H9 (cell line): ENCODE data around the gene RNF32. TPM values are rescaled to one million over a fixed set of nuclear protein-coding genes. Genes with fewer than 3 reads are reported as not detected.

Experiments
- DNase-seq: peaks from one replicate; pipeline ENCODE4 v3.0.0-alpha.2; 2017
- H2AFZ ChIP-seq: one replicate; pipeline ENCODE4 v1.6.1; 2013; ENCODE audit warnings: mild to moderate bottlenecking, low read length, control low read depth, moderate library complexity
- H2AK5ac ChIP-seq: 2 replicates; pipeline ENCODE4 v1.6.1; 2013; ENCODE audit warnings: low read length, control low read depth, mixed read lengths; ENCODE audit not compliant: insufficient read length
- H2BK120ac ChIP-seq: one replicate; pipeline ENCODE4 v1.6.1; 2013; ENCODE audit warnings: low read depth, mild to moderate bottlenecking, low read length, control low read depth, inconsistent platforms; ENCODE audit not compliant: poor library complexity, severe bottlenecking
- H2BK12ac ChIP-seq: 2 replicates; pipeline ENCODE4 v1.6.1; 2013; ENCODE audit warnings: low read length, control low read depth, mixed read lengths, low read depth; ENCODE audit not compliant: insufficient read length
- H2BK15ac ChIP-seq: 2 replicates; pipeline ENCODE4 v1.6.1; 2013; ENCODE audit warnings: low read depth, low read length, control low read depth
- H2BK20ac ChIP-seq: one replicate; pipeline ENCODE4 v1.6.1; 2013; ENCODE audit warnings: low read depth, mild to moderate bottlenecking, low read length, control low read depth, inconsistent platforms; ENCODE audit not compliant: poor library complexity, severe bottlenecking
- H2BK5ac ChIP-seq: 2 replicates; pipeline ENCODE4 v1.6.1; 2013; ENCODE audit warnings: low read length, control low read depth, mixed read lengths; ENCODE audit not compliant: insufficient read length
- H3K14ac ChIP-seq: 2 replicates; pipeline ENCODE4 v1.6.1; 2013; ENCODE audit warnings: low read length, control low read depth; ENCODE audit not compliant: insufficient read depth
- H3K18ac ChIP-seq: 2 replicates; pipeline ENCODE4 v1.6.1; 2013; ENCODE audit warnings: low read depth, mild to moderate bottlenecking, mixed read lengths, low read length, control low read depth; ENCODE audit not compliant: insufficient read length
- H3K23ac ChIP-seq: 2 replicates; pipeline ENCODE4 v1.6.1; 2013; ENCODE audit warnings: low read length, control low read depth, mixed read lengths, low read depth; ENCODE audit not compliant: insufficient read length
- H3K23me2 ChIP-seq: 2 replicates; pipeline ENCODE4 v1.6.1; 2013; ENCODE audit warnings: low read depth, mild to moderate bottlenecking, mixed read lengths, low read length, control low read depth; ENCODE audit not compliant: insufficient read length, poor library complexity, severe bottlenecking
- H3K27ac ChIP-seq: 2 replicates; pipeline ENCODE4 v1.5.1; 2013; ENCODE audit warnings: low read length, control low read depth, mixed read lengths, low read depth; ENCODE audit not compliant: insufficient read length
- H3K27me3 ChIP-seq: 2 replicates; pipeline ENCODE4 v1.6.1; 2013; ENCODE audit warnings: low read length, control low read depth, inconsistent platforms; ENCODE audit not compliant: insufficient read depth
- H3K4ac ChIP-seq: 2 replicates; pipeline ENCODE4 v1.6.1; 2013; ENCODE audit warnings: low read depth, mild to moderate bottlenecking, control low read depth, inconsistent platforms, low read length, moderate library complexity
- H3K4me1 ChIP-seq: 2 replicates; pipeline ENCODE4 v1.6.1; 2013; ENCODE audit warnings: low read length, control low read depth, inconsistent platforms; ENCODE audit not compliant: insufficient read depth
- H3K4me2 ChIP-seq: 2 replicates; pipeline ENCODE4 v1.6.1; 2013; ENCODE audit warnings: low read length, control low read depth, mixed read lengths; ENCODE audit not compliant: insufficient read length, insufficient read depth
- H3K56ac ChIP-seq: 2 replicates; pipeline ENCODE4 v1.6.1; 2013; ENCODE audit warnings: low read depth, mild to moderate bottlenecking, mixed read lengths, low read length, control low read depth; ENCODE audit not compliant: insufficient read length
- H3K79me1 ChIP-seq: 2 replicates; pipeline ENCODE4 v1.6.1; 2013; ENCODE audit warnings: low read depth, mild to moderate bottlenecking, moderate library complexity, low read length, control low read depth, inconsistent platforms; ENCODE audit not compliant: insufficient read depth, poor library complexity, severe bottlenecking
- H3K79me2 ChIP-seq: 2 replicates; pipeline ENCODE4 v1.6.1; 2013; ENCODE audit warnings: low read length, control low read depth, inconsistent platforms; ENCODE audit not compliant: insufficient read depth
- H3K9ac ChIP-seq: 2 replicates; pipeline ENCODE4 v1.6.1; 2013; ENCODE audit warnings: low read length, control low read depth, mixed read lengths; ENCODE audit not compliant: insufficient read length; ENCODE audit errors: extremely low read depth
- H3K9me3 ChIP-seq: one replicate; pipeline ENCODE4 v1.6.1; 2013; ENCODE audit warnings: low read depth, low read length, inconsistent platforms; ENCODE audit not compliant: control insufficient read depth
- H3T11ph ChIP-seq: one replicate; pipeline ENCODE4 v1.6.1; 2013; ENCODE audit warnings: mild to moderate bottlenecking, low read length, control low read depth, inconsistent platforms
- H4K20me1 ChIP-seq: one replicate; pipeline ENCODE4 v1.6.1; 2013; ENCODE audit not compliant: control insufficient read depth, insufficient read length, insufficient read depth
- H4K5ac ChIP-seq: 2 replicates; pipeline ENCODE4 v1.6.1; 2013; ENCODE audit warnings: low read depth, mild to moderate bottlenecking, mixed read lengths, low read length, control low read depth; ENCODE audit not compliant: insufficient read length
- H4K8ac ChIP-seq: replicated peaks from 2 replicates; pipeline ENCODE4 v1.6.1; 2013; ENCODE audit warnings: low read length, control low read depth, mixed read lengths, low read depth; ENCODE audit not compliant: insufficient read length
- H4K91ac ChIP-seq: 2 replicates; pipeline ENCODE4 v1.6.1; 2013; ENCODE audit warnings: low read depth, mild to moderate bottlenecking, moderate library complexity, mixed read lengths, low read length, control low read depth; ENCODE audit not compliant: insufficient read length
- H3K27ac Mint-ChIP-seq, 3 experiments: 2 replicates in 2 of 3; 3 replicates in 1 of 3; pipeline ENCODE4 v1.8.0; 2020 to 2021; ENCODE audit warnings: mixed read lengths in 3 of 3, mild to moderate bottlenecking in 1 of 3, moderate library complexity in 1 of 3
- H3K27me3 Mint-ChIP-seq: 2 replicates; pipeline ENCODE4 v1.8.0; 2021; ENCODE audit warnings: low read depth, mild to moderate bottlenecking, moderate library complexity, mixed read lengths
- H3K36me3 Mint-ChIP-seq, 3 experiments: 2 replicates in 2 of 3; 3 replicates in 1 of 3; pipeline ENCODE4 v1.8.0; 2020 to 2021; ENCODE audit warnings: low read depth in 3 of 3, mixed read lengths in 3 of 3; ENCODE audit not compliant: insufficient read depth in 1 of 3
- H3K4me1 Mint-ChIP-seq, 2 experiments: 2 replicates each; pipeline ENCODE4 v1.8.0; 2020; ENCODE audit warnings: mixed read lengths in 2 of 2
- H3K4me3 Mint-ChIP-seq, 2 experiments: 2 replicates in 1 of 2; 3 replicates in 1 of 2; pipeline ENCODE4 v1.8.0; 2020 to 2021; ENCODE audit warnings: mild to moderate bottlenecking in 2 of 2, mixed read lengths in 2 of 2, moderate library complexity in 1 of 2
- H3K9me3 Mint-ChIP-seq, 2 experiments: 2 replicates in 1 of 2; 3 replicates in 1 of 2; pipeline ENCODE4 v1.8.0; 2020; ENCODE audit warnings: mild to moderate bottlenecking in 2 of 2, mixed read lengths in 2 of 2, moderate library complexity in 1 of 2
- CTCF ChIP-seq: fragments of 200-600 bp; sonication (generic); conservative IDR thresholded peaks from 3 replicates; pipeline ENCODE4 v1.8.0; 2021; ENCODE audit warnings: antibody characterized with exemption, mild to moderate bottlenecking
- WGBS: extraction: QIAGEN DNeasy Blood & Tissue Kit; methylation state at CpG from one replicate; pipeline ENCODE4 v1.1.7; 2013; ENCODE audit warnings: missing lambda C conversion rate, low lambda C conversion rate, mixed read lengths; ENCODE audit not compliant: insufficient read length; ENCODE audit errors: extremely low coverage; 5-methylcytosine and 5-hydroxymethylcytosine counted together
- total RNA-seq: library from RNA; stranded (reverse); gene quantifications from 2 replicates; pipeline ENCODE4 v1.2.1, GENCODE V29; 2021

Gene RNF32
- total RNA-seq, 1 experiment from 2014 or later, result 0.90 TPM

DNA sequence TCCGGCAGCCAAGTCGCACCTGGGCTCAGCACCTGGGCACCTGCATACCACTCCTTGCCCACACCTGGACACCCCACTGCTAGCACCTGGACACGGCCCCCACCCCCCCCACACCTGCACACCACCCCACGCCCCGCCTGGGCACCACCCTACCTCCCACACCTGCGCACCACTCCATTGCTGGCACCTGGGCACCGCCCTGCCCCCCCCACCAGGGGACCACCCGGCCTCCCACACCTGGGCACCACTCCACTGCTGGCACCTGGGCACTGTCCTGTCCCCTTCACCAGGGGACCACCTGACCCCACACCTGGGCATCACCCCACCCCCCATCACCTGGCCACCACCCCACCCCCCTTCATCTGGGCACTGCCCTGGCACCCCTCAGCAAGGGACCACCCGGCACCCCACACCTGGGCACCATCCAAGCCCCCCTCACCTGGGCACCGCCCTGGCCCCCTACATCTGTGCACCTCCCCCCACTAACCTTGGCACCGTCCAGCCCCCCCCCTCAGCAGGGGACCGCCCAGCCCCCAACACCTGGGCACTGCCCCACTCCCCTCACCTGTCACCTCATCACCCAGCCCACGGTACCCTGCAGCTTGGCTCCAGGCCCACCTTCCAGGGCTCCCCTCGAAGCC is 33.8 kb upstream of the RNF32 start:
- H3K4me3 Mint-ChIP-seq, result no peak overlapping the region
- Histone ChIP-seq H3K9ac (no peak overlapping the region), H2BK15ac (no peak overlapping the region), H4K8ac (no peak overlapping the region), H3K79me2 (no peaks in the 10 kb centered on the region), H3K56ac (no peak overlapping the region), H3K4ac (no peak overlapping the region), H4K5ac (no peak overlapping the region), H4K91ac (no peak overlapping the region), H4K20me1 (peaks cover 2% of the 10 kb centered on the region), H3K4me2 (no peak overlapping the region), H3K14ac (no peak overlapping the region), H3K9me3 (no peaks in the 10 kb centered on the region), H3K27ac (no peak overlapping the region), H3K18ac (no peak overlapping the region), H3K23me2 (no peaks in the 10 kb centered on the region), H2AFZ (no peak overlapping the region), H2BK120ac (no peak overlapping the region), H3K23ac (no peak overlapping the region), H3K79me1 (no peaks in the 10 kb centered on the region), H3K4me1 (no peaks in the 10 kb centered on the region), H3K27me3 (no peaks in the 10 kb centered on the region), H2BK20ac (no peak overlapping the region), H2BK5ac (no peak overlapping the region), H2AK5ac (no peak overlapping the region), H3T11ph (no peak overlapping the region), H2BK12ac (no peak overlapping the region)
- no peaks in the 10 kb centered on the region for H3K9me3 Mint-ChIP-seq
- peaks cover 13% of the 10 kb centered on the region; the same call in 1 of the 2 replicates for H3K27me3 Mint-ChIP-seq
- peaks cover 36 to 47% of the 10 kb centered on the region in 2 experiments for H3K4me1 Mint-ChIP-seq
- DNase-seq, result no peak
- no peaks in the 10 kb centered on the region for H3K36me3 Mint-ChIP-seq
- no CpG with 5 or more reads among the region's 14 CpGs for WGBS
- no peak overlapping the region for H3K27ac Mint-ChIP-seq
- TF ChIP-seq CTCF, result no peak
